NCI-H510A (cell line): ENCODE results near the gene PRMT9.

Source experiments
- DNase-seq: peaks from one replicate; lab custom pipeline; 2025; lab: John Stamatoyannopoulos, UW

Gene PRMT9

GRCh38 chr4:147683717-147684700 is at the start of gene PRMT9:
Gene PRMT9, minus strand, starts transcription at chr4:147684163. Its CDS starts 176 bp downstream, at chr4:147683987.
- peak; percentile 54 for DNase-seq

GRCh38 chr4:147732518-147733235 is 48.7 kb upstream of the PRMT9 start:
- DNase-seq, result peak; percentile 21

DNA sequence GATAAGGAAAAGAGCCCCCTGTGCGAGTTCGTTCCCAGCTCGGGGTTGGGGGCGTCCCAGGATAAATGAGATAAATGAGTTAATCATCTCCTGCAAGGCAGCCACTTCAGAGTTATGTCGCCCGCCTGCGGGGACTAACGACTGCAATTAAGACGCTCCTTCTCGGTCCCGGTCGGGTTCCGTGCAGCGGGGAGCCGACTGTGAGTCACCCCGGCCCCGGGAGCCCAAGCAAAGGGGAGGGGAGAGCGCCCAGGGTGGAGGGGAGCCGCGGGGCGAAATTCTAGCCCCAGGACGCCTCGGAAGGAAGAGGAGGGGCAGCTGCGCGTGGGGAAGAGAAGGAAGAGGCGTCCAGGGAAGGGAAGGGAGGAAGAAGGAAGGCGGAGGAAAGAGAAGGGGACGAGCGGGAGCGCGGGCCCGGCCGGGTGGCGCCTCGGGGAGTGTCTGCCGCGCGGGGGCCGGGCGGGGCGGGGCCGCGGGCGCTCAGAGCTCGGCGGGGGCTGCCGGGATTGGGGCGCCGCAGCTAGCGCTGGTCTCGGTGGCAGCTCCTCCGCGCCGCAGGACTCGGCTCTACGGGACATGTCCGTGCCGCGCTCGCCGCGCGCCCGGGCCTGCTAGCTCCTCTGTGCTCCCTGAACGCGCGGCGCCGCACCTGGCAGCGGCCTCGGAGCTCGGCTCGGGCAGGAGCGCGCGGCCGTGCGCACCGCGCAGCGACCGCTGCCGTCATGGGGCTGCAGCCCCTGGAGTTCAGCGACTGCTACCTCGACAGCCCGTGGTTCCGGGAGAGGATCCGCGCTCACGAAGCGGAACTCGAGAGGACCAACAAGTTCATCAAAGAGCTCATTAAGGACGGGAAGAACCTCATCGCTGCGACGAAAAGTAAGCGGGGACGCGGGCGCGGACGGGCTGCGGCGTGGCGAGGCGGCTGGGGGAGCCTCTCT is 47.9 kb upstream of the PRMT9 start, which contains the start of gene ARHGAP10:
TSS of gene ARHGAP10 (plus strand) at position 509 of the 938 bp plus-strand sequence. CDS start at position 723, 214 bp downstream.
- no peak for DNase-seq

DNA sequence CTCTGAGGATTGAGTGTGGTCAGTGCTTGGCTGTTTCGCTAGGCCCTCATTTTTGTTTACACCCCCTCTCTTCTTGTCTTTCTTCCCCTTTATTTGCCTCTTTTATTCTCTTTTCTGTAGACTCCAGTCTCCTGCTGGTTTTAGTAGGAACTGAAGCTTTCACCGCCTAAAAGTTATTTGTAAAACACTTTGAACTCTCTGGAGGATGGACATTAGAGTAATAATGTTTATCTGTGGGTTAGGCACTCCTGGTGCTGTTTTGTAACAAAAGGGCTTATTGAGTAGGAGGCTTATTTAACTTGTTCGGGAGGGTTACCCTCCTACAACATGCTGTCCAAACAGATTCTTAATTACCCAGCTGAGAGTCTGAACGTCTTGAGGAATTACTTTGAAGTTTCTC is 46.4 kb upstream of the PRMT9 start:
- no peak for DNase-seq

GRCh38 chr4:147727476-147728028 is 43.6 kb upstream of the PRMT9 start:
- DNase-seq, result no peak

GRCh38 chr4:147725673-147726072 is 41.7 kb upstream of the PRMT9 start:
- no peak for DNase-seq

- no peak for DNase-seq
Measured at GRCh38 chr4:147724468-147725201, 40.7 kb upstream of the PRMT9 start.

- DNase-seq, result no peak
Measured at GRCh38 chr4:147723326-147723725, 39.4 kb upstream of the PRMT9 start.

- no peak for DNase-seq
Measured at GRCh38 chr4:147717878-147718277, 33.9 kb upstream of the PRMT9 start.

GRCh38 chr4:147714575-147715401 is 30.8 kb upstream of the PRMT9 start:
- DNase-seq, result no peak

- DNase-seq, result no peak
Measured at GRCh38 chr4:147709999-147710398, 26.0 kb upstream of the PRMT9 start.

- no peak for DNase-seq
Measured at GRCh38 chr4:147707892-147708672, 24.1 kb upstream of the PRMT9 start.

DNA sequence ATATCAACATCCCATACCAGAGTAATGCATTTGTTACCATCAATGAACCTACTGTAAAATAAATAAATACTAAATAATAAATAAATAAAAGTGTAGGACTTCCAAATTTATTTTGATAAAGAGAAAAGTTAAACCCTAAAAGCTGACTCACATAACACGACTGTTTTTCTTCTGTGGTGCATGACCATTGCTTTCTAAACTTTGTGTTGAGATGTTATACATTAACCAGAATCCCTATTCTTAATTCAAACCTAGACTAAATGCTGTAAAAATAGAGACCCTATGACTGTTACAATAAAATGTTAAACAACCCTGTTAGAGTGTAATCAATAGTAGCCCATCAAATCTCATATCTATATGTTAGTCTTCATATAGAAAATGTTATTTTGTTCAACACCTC is 20.9 kb upstream of the PRMT9 start:
- DNase-seq, result no peak

DNA sequence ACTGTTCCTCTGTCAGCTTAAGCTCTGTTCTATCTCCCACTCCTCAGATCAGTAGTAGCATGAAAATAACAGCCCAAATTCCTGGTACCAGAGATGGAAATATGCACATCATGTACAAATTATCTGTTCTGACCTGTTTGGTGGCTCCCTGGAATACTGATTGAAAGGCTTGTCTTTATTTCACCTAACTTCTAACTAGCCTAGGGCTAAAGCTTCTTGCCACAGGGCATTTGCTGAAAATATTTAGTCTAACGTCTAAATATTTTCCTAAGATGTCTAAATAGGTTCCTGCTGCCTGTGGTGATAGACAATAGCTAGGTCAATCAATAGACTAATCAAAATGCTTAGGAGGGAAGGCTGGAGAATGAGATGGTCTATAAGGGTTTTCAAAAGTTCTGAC is 12.9 kb upstream of the PRMT9 start:
- no peak for DNase-seq

GRCh38 chr4:147693218-147693617 is 9.3 kb upstream of the PRMT9 start:
- DNase-seq, result no peak

DNA sequence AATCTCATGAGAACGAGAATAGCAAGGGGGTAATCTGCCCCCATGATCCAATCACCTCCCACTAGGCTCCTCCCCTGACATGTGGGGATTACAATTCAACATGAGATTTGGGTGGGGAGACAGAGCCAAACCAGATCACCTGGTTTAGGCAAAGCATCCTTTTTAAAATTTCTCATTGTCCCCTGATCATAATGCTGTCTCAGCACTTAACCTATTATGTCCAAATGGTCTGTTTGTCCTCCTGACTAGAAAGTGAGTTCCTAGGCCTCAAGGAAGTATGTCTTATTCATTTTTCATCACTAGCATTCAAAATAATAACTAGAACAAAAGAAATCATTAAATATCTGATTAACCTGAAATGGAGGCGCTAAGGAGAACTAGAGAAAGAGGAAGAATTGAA is 7.9 kb upstream of the PRMT9 start:
- DNase-seq, result no peak

DNA sequence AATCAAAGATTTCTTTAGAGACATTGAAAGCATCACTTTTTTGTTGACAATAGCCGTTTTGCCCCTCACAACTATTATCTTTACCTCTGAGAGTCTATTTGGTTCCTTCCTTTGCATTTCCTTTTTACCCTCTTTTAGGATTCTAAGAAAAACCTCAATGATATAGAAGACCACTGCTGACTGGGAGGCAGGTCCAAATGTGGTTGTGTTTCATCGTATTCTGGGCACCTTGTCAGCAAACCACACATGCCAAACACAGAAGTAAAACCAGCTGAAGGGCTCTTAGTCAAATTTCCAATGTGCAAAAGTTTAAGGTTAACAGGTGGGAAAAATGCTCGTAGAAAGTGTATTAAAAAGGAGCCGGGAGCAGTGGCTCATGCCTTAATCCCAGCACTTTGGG is 5.1 kb upstream of the PRMT9 start:
- no peak for DNase-seq

DNA sequence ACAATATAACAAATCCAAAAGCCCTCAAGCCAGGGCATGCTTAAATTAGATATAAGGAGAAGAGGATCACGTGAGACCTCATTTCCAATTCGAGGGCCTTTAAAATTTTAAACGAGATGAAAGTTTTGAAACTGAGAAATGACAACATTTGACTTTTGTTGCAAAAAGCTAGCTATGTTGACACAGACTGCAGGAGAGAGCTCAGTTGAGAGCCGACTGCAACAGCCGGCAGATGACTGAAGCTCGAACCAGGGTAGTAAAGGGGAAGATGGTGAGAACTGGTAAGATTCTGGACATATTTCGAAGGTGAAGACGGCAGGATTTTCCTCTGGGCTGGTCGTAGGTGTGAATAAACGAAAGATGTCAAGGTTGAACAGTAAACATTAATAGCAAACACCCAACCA is 773 bp downstream of the PRMT9 start:
- no peak for DNase-seq

DNA sequence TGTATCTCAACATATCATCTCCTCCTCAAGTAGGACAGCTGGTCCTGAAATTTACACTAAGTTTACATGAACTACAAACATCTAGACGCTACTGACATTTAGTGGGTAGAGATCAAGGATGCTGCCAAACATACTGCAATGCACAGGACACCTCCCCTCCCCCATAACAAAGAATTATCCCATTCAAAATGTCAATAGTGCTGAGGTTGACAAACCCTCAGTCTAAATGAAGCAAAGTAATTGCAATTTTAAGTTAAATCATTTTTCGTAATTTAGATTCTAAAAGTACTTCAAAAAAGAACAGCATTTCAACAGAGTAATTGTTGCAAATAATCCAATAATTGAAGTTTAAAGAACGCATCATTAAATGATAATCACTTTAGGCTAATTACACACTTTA is 1.2 kb downstream of the PRMT9 start:
- no peak for DNase-seq
